Ramos (cell line): Measurements from ENCODE around the gene PTPRZ1.

Experiments used
- in situ Hi-C: fragments of 300-500 bp; cut with MboI; formaldehyde crosslinking; loops from one replicate; pipeline ENCODE4 v1.14.3; 2022; ENCODE audit warnings: low sequenced_read_pairs; ENCODE audit not compliant: unreplicated experiment

The PTPRZ1 gene

GRCh38 chr7:122035876-122036275, 162.9 kb downstream of the PTPRZ1 start:
- in situ Hi-C loops, result no loop called here

- in situ Hi-C loops, result no loop called here
Measured at GRCh38 chr7:122038134-122038533, 165.2 kb downstream of the PTPRZ1 start.

DNA sequence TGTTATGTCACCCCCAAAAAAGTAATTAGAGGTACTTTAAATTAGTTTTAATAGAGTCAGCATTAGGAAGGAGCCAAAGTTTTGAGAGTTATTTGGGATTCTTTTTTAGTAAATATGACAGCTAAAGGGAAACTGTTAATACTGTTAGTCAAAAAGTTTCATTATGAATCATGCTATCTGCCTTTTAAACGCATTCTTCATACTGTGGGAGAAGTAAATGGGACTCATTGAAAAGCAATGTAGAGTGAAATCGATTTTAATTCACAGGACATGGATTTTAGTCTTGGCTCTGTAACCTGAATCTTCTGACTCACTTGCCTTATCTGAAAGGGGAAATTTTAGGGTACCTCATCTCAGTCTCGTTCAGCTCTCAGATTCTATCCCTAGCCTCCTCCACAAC, 165.9 kb downstream of the PTPRZ1 start:
- in situ Hi-C loops, result no loop called here

DNA sequence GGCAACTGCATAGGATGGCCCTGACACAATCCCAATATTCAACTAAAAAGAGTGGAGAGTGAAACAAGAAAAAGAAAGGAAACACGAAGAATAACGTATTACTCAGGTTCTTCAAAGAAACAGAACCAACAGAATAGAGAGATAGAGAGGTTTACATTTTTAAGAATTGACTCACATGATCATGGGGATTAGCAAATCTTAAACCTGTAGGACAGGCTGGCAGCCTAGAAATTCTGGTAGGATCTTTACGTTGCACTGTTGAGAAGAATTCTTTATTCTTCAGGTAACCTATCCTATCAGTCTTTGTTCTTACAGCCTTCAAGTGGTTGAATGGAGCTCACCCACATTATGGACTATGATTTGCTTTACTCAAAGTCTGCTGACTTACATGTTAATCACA, 167.2 kb downstream of the PTPRZ1 start:
- in situ Hi-C loops, result no loop called here

- in situ Hi-C loops, result no loop called here
Measured at GRCh38 chr7:122046402-122046801, 173.4 kb downstream of the PTPRZ1 start.

DNA sequence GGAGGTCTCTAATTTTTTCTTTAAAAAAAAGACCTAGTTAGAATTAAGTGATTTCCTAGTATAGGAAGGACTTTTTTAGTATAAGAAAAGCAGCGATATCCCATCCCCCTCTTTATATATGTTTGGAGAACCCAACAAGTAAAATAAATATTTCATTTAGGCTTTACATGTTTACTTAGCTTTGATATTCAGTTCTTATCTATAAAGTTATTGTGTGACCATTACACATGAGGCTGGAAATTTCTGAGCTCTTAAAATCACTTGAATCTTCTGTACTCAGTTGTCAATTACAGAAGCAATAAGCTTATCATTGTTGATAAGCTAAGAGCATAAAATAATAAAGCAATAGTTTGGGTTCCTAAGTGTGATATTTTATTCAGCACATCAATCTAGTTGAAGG, 181.4 kb downstream of the PTPRZ1 start:
- in situ Hi-C loops, result no loop called here

- in situ Hi-C loops, result no loop called here
Measured at GRCh38 chr7:122055073-122055472, 182.1 kb downstream of the PTPRZ1 start.

- in situ Hi-C loops, result no loop called here
Measured at GRCh38 chr7:122056977-122057376, 184.0 kb downstream of the PTPRZ1 start.

DNA sequence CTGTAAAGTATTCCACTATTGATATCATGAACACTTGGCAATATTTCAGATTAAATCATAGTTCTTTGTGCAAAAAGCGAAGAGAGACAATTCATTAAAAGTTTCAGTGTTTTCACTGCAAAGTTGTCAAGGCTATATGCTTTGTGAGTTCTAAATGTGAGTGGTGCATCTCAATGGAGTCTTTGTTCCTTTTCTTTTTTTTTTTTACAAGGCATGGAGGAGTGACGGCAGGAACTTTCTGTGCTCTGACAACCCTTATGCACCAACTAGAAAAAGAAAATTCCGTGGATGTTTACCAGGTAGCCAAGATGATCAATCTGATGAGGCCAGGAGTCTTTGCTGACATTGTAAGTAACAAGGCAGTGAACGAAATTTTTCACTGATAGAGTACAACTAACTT, 186.6 kb downstream of the PTPRZ1 start:
- in situ Hi-C loops, result no loop called here

DNA sequence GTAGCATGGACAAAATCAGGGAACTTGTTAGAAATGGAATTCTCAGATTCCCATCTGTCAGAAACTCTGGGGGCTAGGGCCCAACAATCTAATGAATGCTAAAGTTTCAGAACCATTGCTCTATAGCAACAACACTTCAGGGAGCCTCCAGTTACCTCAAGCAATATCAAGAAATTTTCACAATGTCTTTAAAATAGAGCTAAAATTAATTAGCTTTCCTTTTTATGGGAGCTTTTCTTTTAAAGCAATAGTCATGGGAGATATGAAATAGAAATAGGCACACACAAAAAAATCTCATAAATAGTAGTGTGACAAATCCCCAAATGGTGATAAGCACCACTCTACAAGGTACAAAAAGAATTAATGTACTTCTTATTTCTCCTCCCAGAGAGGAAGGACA, 190.2 kb downstream of the PTPRZ1 start:
- in situ Hi-C loops, result no loop called here

DNA sequence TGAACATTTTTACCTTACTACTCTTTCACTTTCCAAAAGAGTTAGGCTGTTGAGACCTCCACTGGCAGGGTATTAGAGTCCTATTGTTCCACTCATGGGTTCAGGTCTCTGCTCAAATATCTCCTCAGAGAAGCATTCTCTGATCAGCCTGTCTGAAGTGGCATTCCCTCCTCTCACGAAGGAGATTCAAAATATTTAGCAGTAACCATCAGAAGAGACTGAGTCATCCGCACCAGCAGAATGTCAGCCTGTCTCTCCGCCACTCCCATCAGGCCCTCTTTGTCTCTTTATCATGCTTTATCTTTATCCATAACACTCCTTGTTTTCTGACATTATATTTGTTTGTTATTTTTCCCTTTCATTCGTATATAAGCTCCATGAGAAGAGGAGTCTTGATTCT, 192.0 kb downstream of the PTPRZ1 start:
- in situ Hi-C loops, result no loop called here

- in situ Hi-C loops, result no loop called here
Measured at GRCh38 chr7:122067077-122067476, 194.1 kb downstream of the PTPRZ1 start.

GRCh38 chr7:122068046-122068445, 195.1 kb downstream of the PTPRZ1 start:
- in situ Hi-C loops, result no loop called here

- in situ Hi-C loops, result no loop called here
Measured at GRCh38 chr7:122068999-122069398, 196.0 kb downstream of the PTPRZ1 start.

- in situ Hi-C loops, result no loop called here
Measured at GRCh38 chr7:122070062-122070461, 197.1 kb downstream of the PTPRZ1 start.

DNA sequence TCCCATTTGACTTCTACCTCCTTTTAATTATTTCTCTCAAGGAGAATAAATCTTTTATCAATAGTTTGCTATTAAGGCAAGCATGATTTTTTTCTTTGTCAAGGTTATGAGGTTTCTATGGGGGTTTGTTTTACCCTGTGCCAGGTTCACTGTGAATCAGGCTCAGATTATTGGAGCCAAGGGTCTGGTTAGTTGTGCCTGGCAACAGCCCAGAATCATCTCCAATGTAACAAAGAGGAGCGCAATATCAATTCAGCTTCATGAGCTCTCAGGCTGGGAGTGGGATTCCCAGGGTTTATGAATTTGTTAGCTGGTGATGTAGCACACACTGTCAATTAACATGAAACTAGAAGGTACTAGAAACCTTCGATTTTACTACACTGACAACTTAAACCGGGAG, 197.9 kb downstream of the PTPRZ1 start:
- in situ Hi-C loops, result no loop called here

DNA sequence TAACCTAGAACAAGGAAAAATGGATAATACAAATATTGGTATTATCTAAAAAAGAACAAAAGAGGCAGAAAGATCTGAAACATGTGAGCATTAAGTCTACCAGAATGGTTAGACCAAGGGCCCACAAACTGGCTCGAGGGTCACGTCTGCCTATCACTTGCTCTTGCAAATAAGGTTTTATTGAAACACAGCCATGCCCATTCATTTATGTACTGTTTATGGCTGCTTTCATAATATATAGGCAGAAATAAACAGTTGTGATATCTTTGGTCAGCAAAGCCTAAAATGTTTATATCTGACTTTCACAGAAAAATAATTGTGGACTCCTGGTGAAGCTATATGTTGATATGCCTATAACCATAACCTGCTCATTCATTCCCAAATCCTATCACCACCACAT, 199.3 kb downstream of the PTPRZ1 start:
- in situ Hi-C loops, result no loop called here

DNA sequence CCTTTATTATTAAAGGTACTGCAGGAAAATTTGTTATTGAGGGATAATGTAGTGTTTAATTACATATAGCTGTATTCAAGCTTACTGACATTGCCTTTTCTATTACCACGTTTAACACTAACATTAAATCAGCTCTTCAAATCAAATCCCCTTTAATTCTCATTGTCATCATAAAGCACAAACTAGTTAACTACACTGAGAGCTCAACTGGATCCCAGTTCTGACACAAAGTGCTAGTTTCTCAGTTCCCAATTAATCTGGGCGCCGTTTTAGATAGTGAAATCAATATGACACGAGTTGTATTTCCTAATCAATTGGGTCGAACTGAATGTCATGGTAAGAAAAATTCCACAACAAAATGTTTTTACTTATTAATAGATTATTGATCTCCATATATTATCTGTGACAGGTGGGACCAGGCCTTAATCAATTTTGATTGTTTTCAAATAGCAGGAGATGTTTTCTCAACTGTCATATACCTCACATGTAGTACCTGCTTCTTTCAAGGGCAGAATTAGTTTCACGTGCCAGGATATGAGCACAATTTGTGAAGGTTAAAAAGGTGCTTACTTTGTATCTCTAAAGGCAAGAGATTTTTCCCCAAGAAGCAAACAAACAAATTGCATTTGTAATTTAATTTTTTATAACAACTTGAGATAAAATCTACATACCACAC, 200.1 kb downstream of the PTPRZ1 start:
- in situ Hi-C loops, result no loop called here

GRCh38 chr7:122073635-122074034, 200.7 kb downstream of the PTPRZ1 start:
- in situ Hi-C loops, result no loop called here

- in situ Hi-C loops, result loop anchor here (25.0 kb wide), 1 partner anchor 455 kb away; no protein-coding TSS in a partner anchor
Measured at GRCh38 chr7:122082160-122082559, 209.2 kb downstream of the PTPRZ1 start.

DNA sequence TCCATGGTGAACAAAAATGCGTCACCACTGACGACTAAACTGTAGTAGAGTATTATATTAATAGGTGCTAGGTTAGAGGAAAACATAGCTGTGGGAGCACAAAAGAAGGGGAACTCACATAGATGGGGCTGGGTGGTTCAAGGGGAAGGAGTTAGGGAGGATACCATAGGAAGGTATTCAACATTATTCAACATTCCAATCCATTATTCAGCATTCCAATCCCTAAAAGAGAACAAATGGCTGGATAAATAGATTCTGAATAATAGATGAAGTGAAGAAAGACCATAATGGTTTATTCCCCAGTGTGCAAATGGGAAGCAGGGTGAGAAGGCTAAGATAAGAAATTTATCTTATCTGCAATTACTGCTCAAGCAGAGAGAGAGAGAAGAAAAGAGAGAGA, 209.7 kb downstream of the PTPRZ1 start:
- in situ Hi-C loops, result loop anchor here (25.0 kb wide), 1 partner anchor 455 kb away; no protein-coding TSS in a partner anchor
